Measurements from ENCODE around the gene ADCK2.

DNA sequence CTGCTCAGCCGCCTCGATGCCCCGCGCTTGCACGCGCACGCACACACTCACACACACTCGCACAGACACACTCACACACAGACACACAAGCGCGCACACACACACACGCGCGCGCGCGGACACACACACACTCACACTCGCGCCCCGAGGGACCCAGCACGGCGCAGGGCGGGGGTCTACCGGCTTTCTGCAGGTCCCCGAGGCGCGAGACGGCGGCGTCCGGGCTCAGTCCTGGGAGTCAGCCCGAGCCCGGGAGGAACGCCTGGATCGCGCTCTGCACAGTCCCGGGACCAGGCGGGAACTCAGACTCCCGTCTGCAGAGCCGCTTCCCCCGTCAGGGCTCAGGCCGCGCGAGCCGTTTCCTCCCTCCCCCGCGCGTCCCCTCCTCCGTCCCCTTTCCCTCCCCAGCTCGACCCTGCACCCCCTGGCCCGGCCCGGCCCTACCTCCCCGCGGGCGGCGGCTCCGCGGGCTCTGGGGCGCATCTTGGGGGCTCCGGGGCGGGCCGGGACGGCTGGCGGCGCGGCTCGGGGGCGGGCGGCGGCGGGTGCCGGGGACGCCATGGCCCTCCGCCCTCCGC, 32.6 kb upstream of the ADCK2 start:
- TF ChIP-seq POLR2AphosphoS5 (IDR thresholded peaks at IDR 0.05) (peak in 1 of 2 donors; percentile 33), CTCF (IDR thresholded peaks at IDR 0.05) (no peak)
